Measurements from ENCODE around the gene SETD1B. TPM values are rescaled to one million over a fixed set of nuclear protein-coding genes. Genes with fewer than 3 reads are reported as not detected.

Gene SETD1B
- total and polyA plus RNA-seq, 4 donors, result 4.4 to 33.4 (median 31.4) TPM

GRCh38 chr12:121791671-121792551, 11.9 kb upstream of the SETD1B start:
- WGBS, 2 donors, result 89 to 91% methylated on average over 14 of the region's 14 CpGs
- Histone ChIP-seq H3K36me3 (ENCODE audit: control insufficient read depth in 1 of 2, insufficient read depth in 2 of 2, low read length in 1 of 2) (no peaks in the 10 kb centered on the region), H3K4me3 (ENCODE audit: low read length in 2 of 2) (no peak overlapping the region), H3K27ac (ENCODE audit: low read depth in 1 of 2, low read length in 2 of 2) (no peak overlapping the region), H3K4me1 (ENCODE audit: control insufficient read depth in 1 of 2, insufficient read depth in 2 of 2, low read length in 2 of 2) (no peaks in the 10 kb centered on the region), H3K9me3 (ENCODE audit: control insufficient read depth, low read length) (no peaks in the 10 kb centered on the region), H3K27me3 (ENCODE audit: control insufficient read depth in 1 of 2, insufficient read depth in 2 of 2, low read length in 1 of 2) (no peaks in the 10 kb centered on the region)
- DNase-seq (no peak), ATAC-seq (ENCODE audit: low FRiP score) (no peak)
- intact Hi-C loops (cut with DNase I), result no loop called here

GRCh38 chr12:121792607-121793439, 11.0 kb upstream of the SETD1B start:
- Histone ChIP-seq H3K9me3 (ENCODE audit: control insufficient read depth, low read length) (no peaks in the 10 kb centered on the region), H3K4me1 (ENCODE audit: control insufficient read depth in 1 of 2, insufficient read depth in 2 of 2, low read length in 2 of 2) (no peaks in the 10 kb centered on the region), H3K27me3 (ENCODE audit: control insufficient read depth in 1 of 2, insufficient read depth in 2 of 2, low read length in 1 of 2) (no peaks in the 10 kb centered on the region), H3K36me3 (ENCODE audit: control insufficient read depth in 1 of 2, insufficient read depth in 2 of 2, low read length in 1 of 2) (no peaks in the 10 kb centered on the region), H3K4me3 (ENCODE audit: low read length in 2 of 2) (no peak overlapping the region), H3K27ac (ENCODE audit: low read depth in 1 of 2, low read length in 2 of 2) (no peak overlapping the region)
- intact Hi-C loops (cut with DNase I), result no loop called here
- DNase-seq, result peak in 1 of 2 donors; percentile 67
- WGBS, 2 donors, result 47 to 48% methylated on average over 46 to 48 of the region's 48 CpGs
- no peak for ATAC-seq (ENCODE audit: low FRiP score)

GRCh38 chr12:121793440-121793837, 10.4 kb upstream of the SETD1B start, which contains the start of gene RHOF:
Gene RHOF (minus strand): TSS chr12:121793688. CDS start chr12:121793633, 55 bp downstream.
- H3K9me3 ChIP-seq (ENCODE audit: control insufficient read depth, low read length), result no peaks in the 10 kb centered on the region
- H3K4me1 ChIP-seq (ENCODE audit: control insufficient read depth in 1 of 2, insufficient read depth in 2 of 2, low read length in 2 of 2), result no peaks in the 10 kb centered on the region
- no peaks in the 10 kb centered on the region for H3K27me3 ChIP-seq (ENCODE audit: control insufficient read depth in 1 of 2, insufficient read depth in 2 of 2, low read length in 1 of 2)
- 1 to 6% methylated on average over 19 to 36 of the region's 36 CpGs for WGBS, 2 donors
- no peak for ATAC-seq (ENCODE audit: low FRiP score)
- intact Hi-C loops (cut with DNase I), result no loop called here
- peak within 1 kb of the TSS in 1 of 2 donors; percentile 19 for H3K27ac ChIP-seq (ENCODE audit: low read depth in 1 of 2, low read length in 2 of 2)
- peak in 1 of 2 donors; percentile 64 for DNase-seq
- peak within 1 kb of the TSS in 1 of 2 donors; percentile 15 for H3K4me3 ChIP-seq (ENCODE audit: low read length in 2 of 2)
- H3K36me3 ChIP-seq (ENCODE audit: control insufficient read depth in 1 of 2, insufficient read depth in 2 of 2, low read length in 1 of 2), result no peaks in the 10 kb centered on the region

- H3K27ac ChIP-seq (ENCODE audit: low read depth in 1 of 2, low read length in 2 of 2), result no peak overlapping the region
- H3K4me3 ChIP-seq (ENCODE audit: low read length in 2 of 2), result peak overlapping the region in 1 of 2 donors; percentile 15
- H3K4me1 ChIP-seq (ENCODE audit: control insufficient read depth in 1 of 2, insufficient read depth in 2 of 2, low read length in 2 of 2), result no peaks in the 10 kb centered on the region
- H3K36me3 ChIP-seq (ENCODE audit: control insufficient read depth in 1 of 2, insufficient read depth in 2 of 2, low read length in 1 of 2), result no peaks in the 10 kb centered on the region
- peak; percentile 95 to 97 for DNase-seq
- 0 to 1% methylated on average over 58 to 59 of the region's 59 CpGs for WGBS, 2 donors
- intact Hi-C loops (cut with DNase I), result loop anchor here (1.0 to 2.0 kb wide), 5 partner anchors 17 to 97 kb away; partner anchors contain the start of gene PSMD9 (in 1 of the 2)
- no peaks in the 10 kb centered on the region for H3K9me3 ChIP-seq (ENCODE audit: control insufficient read depth, low read length)
- ATAC-seq (ENCODE audit: low FRiP score), result peak; percentile 90
- no peaks in the 10 kb centered on the region for H3K27me3 ChIP-seq (ENCODE audit: control insufficient read depth in 1 of 2, insufficient read depth in 2 of 2, low read length in 1 of 2)
Measured at GRCh38 chr12:121793838-121794533, 9.8 kb upstream of the SETD1B start.

- no peak for ATAC-seq (ENCODE audit: low FRiP score)
- Histone ChIP-seq H3K4me1 (ENCODE audit: control insufficient read depth in 1 of 2, insufficient read depth in 2 of 2, low read length in 2 of 2) (no peaks in the 10 kb centered on the region), H3K27me3 (ENCODE audit: control insufficient read depth in 1 of 2, insufficient read depth in 2 of 2, low read length in 1 of 2) (no peaks in the 10 kb centered on the region)
Measured at GRCh38 chr12:121794534-121795033, 9.2 kb upstream of the SETD1B start.

GRCh38 chr12:121795034-121795968, 8.5 kb upstream of the SETD1B start:
- no peaks in the 10 kb centered on the region for H3K4me1 ChIP-seq (ENCODE audit: control insufficient read depth in 1 of 2, insufficient read depth in 2 of 2, low read length in 2 of 2)
- no peaks in the 10 kb centered on the region for H3K27me3 ChIP-seq (ENCODE audit: control insufficient read depth in 1 of 2, insufficient read depth in 2 of 2, low read length in 1 of 2)
- intact Hi-C loops (cut with DNase I), result loop anchor here (1.0 to 2.0 kb wide), 5 partner anchors 16 to 98 kb away; partner anchors contain the start of gene PSMD9 (in 1 of the 2)
- ATAC-seq (ENCODE audit: low FRiP score) (peak; percentile 80), DNase-seq (peak; percentile 92 to 97)
- H3K27ac ChIP-seq (ENCODE audit: low read depth in 1 of 2, low read length in 2 of 2), result peak overlapping the region in 1 of 2 donors; percentile 34
- no peaks in the 10 kb centered on the region for H3K36me3 ChIP-seq (ENCODE audit: control insufficient read depth in 1 of 2, insufficient read depth in 2 of 2, low read length in 1 of 2)
- H3K9me3 ChIP-seq (ENCODE audit: control insufficient read depth, low read length), result no peaks in the 10 kb centered on the region
- H3K4me3 ChIP-seq (ENCODE audit: low read length in 2 of 2), result no peak overlapping the region
- WGBS, 2 donors, result 10 to 11% methylated on average over 13 to 15 of the region's 15 CpGs

More at GRCh38 chr12:121794534-121795033, 9.2 kb upstream of the SETD1B start:
- intact Hi-C loops (cut with DNase I), result loop anchor here (1.0 to 2.0 kb wide), 6 partner anchors 16 to 98 kb away; partner anchors contain the start of gene PSMD9 (in 1 of the 2)
- Histone ChIP-seq H3K9me3 (ENCODE audit: control insufficient read depth, low read length) (no peaks in the 10 kb centered on the region), H3K4me3 (ENCODE audit: low read length in 2 of 2) (no peak overlapping the region), H3K36me3 (ENCODE audit: control insufficient read depth in 1 of 2, insufficient read depth in 2 of 2, low read length in 1 of 2) (no peaks in the 10 kb centered on the region), H3K27ac (ENCODE audit: low read depth in 1 of 2, low read length in 2 of 2) (peak overlapping the region in 1 of 2 donors; percentile 19)
- DNase-seq, result peak in 1 of 2 donors; percentile 67
- 0 to 1% methylated on average over 13 of the region's 13 CpGs for WGBS, 2 donors
